ENCODE measurements around the gene GALNT12.

The GALNT12 gene

GRCh38 chr9:98795295-98795955 is 12.0 kb upstream of the GALNT12 start:
- H3K27ac ChIP-seq (ENCODE audit: low read length) = no peak overlapping the region

GRCh38 chr9:98795970-98796363 is 11.5 kb upstream of the GALNT12 start:
- Histone ChIP-seq H3K4me1 (ENCODE audit: control insufficient read depth in 1 of 2, insufficient read depth in 2 of 2, low read length in 2 of 2) (peaks cover 17 to 18% of the 10 kb centered on the region in 2 donors), H3K4me3 (ENCODE audit: low read depth in 1 of 2, low read length in 2 of 2) (peak overlapping the region; percentile 60 to 74), H3K27ac (ENCODE audit: low read length) (no peak overlapping the region), H3K9me3 (ENCODE audit: control insufficient read depth in 1 of 2, low read length in 2 of 2) (no peaks in the 10 kb centered on the region), H3K27me3 (ENCODE audit: low read depth, low read length) (no peaks in the 10 kb centered on the region), H3K36me3 (ENCODE audit: control insufficient read depth in 1 of 2, insufficient read depth in 2 of 2, low read length in 2 of 2) (no peaks in the 10 kb centered on the region)

More at GRCh38 chr9:98795295-98795955, 12.0 kb upstream of the GALNT12 start:
- H3K4me1 ChIP-seq (ENCODE audit: control insufficient read depth in 1 of 2, insufficient read depth in 2 of 2, low read length in 2 of 2) = peaks cover 18 to 21% of the 10 kb centered on the region in 2 donors
- H3K27me3 ChIP-seq (ENCODE audit: low read depth, low read length) = no peaks in the 10 kb centered on the region
- H3K9me3 ChIP-seq (ENCODE audit: control insufficient read depth in 1 of 2, low read length in 2 of 2) = no peaks in the 10 kb centered on the region
- no peaks in the 10 kb centered on the region for H3K36me3 ChIP-seq (ENCODE audit: control insufficient read depth in 1 of 2, insufficient read depth in 2 of 2, low read length in 2 of 2)
- peak overlapping the region; percentile 60 to 74 for H3K4me3 ChIP-seq (ENCODE audit: low read depth in 1 of 2, low read length in 2 of 2)

GRCh38 chr9:98796364-98797101 is 10.9 kb upstream of the GALNT12 start, which contains the start of gene ANKS6:
Gene ANKS6 (minus strand): TSS chr9:98796555. CDS start chr9:98796491, 64 bp downstream.
- Histone ChIP-seq H3K4me3 (ENCODE audit: low read depth in 1 of 2, low read length in 2 of 2) (peak within 1 kb of the TSS; percentile 61 to 74), H3K4me1 (ENCODE audit: control insufficient read depth in 1 of 2, insufficient read depth in 2 of 2, low read length in 2 of 2) (peaks cover 11 to 12% of the 10 kb centered on the region in 2 donors)

GRCh38 chr9:98797491-98797890 is 10.0 kb upstream of the GALNT12 start:
- Histone ChIP-seq H3K27ac (ENCODE audit: low read length) (no peak overlapping the region), H3K9me3 (ENCODE audit: control insufficient read depth in 1 of 2, low read length in 2 of 2) (no peaks in the 10 kb centered on the region), H3K27me3 (ENCODE audit: low read depth, low read length) (no peaks in the 10 kb centered on the region), H3K4me3 (ENCODE audit: low read depth in 1 of 2, low read length in 2 of 2) (no peak overlapping the region), H3K36me3 (ENCODE audit: control insufficient read depth in 1 of 2, insufficient read depth in 2 of 2, low read length in 2 of 2) (no peaks in the 10 kb centered on the region), H3K4me1 (ENCODE audit: control insufficient read depth in 1 of 2, insufficient read depth in 2 of 2, low read length in 2 of 2) (peaks cover 11% of the 10 kb centered on the region in 2 donors)

More at GRCh38 chr9:98796364-98797101, 10.9 kb upstream of the GALNT12 start, which contains the start of gene ANKS6:
- Histone ChIP-seq H3K27ac (ENCODE audit: low read length) (no peak within 1 kb of the TSS), H3K36me3 (ENCODE audit: control insufficient read depth in 1 of 2, insufficient read depth in 2 of 2, low read length in 2 of 2) (no peaks in the 10 kb centered on the region), H3K9me3 (ENCODE audit: control insufficient read depth in 1 of 2, low read length in 2 of 2) (no peaks in the 10 kb centered on the region), H3K27me3 (ENCODE audit: low read depth, low read length) (no peaks in the 10 kb centered on the region)

GRCh38 chr9:98798254-98798653 is 9.2 kb upstream of the GALNT12 start:
- Histone ChIP-seq H3K27me3 (ENCODE audit: low read depth, low read length) (peaks cover under 1% of the 10 kb centered on the region), H3K36me3 (ENCODE audit: control insufficient read depth in 1 of 2, insufficient read depth in 2 of 2, low read length in 2 of 2) (no peaks in the 10 kb centered on the region), H3K27ac (ENCODE audit: low read length) (no peak overlapping the region), H3K4me3 (ENCODE audit: low read depth in 1 of 2, low read length in 2 of 2) (no peak overlapping the region), H3K4me1 (ENCODE audit: control insufficient read depth in 1 of 2, insufficient read depth in 2 of 2, low read length in 2 of 2) (peaks cover 11% of the 10 kb centered on the region in 2 donors), H3K9me3 (ENCODE audit: control insufficient read depth in 1 of 2, low read length in 2 of 2) (no peaks in the 10 kb centered on the region)

GRCh38 chr9:98801561-98801960 is 5.9 kb upstream of the GALNT12 start:
- Histone ChIP-seq H3K4me3 (ENCODE audit: low read depth in 1 of 2, low read length in 2 of 2) (no peak overlapping the region), H3K9me3 (ENCODE audit: control insufficient read depth in 1 of 2, low read length in 2 of 2) (no peaks in the 10 kb centered on the region), H3K27me3 (ENCODE audit: low read depth, low read length) (peaks cover 3% of the 10 kb centered on the region), H3K27ac (ENCODE audit: low read length) (no peak overlapping the region), H3K36me3 (ENCODE audit: control insufficient read depth in 1 of 2, insufficient read depth in 2 of 2, low read length in 2 of 2) (no peaks in the 10 kb centered on the region), H3K4me1 (ENCODE audit: control insufficient read depth in 1 of 2, insufficient read depth in 2 of 2, low read length in 2 of 2) (peaks cover 0 to 4% of the 10 kb centered on the region in 2 donors)

GRCh38 chr9:98801969-98802371 is 5.5 kb upstream of the GALNT12 start:
- H3K27me3 ChIP-seq (ENCODE audit: low read depth, low read length) = peaks cover 3% of the 10 kb centered on the region

GRCh38 chr9:98804083-98804482 is 3.4 kb upstream of the GALNT12 start:
- H3K4me1 ChIP-seq (ENCODE audit: control insufficient read depth in 1 of 2, insufficient read depth in 2 of 2, low read length in 2 of 2) = peaks cover 0 to 12% of the 10 kb centered on the region in 2 donors
- peaks cover 3% of the 10 kb centered on the region for H3K27me3 ChIP-seq (ENCODE audit: low read depth, low read length)
- H3K27ac ChIP-seq (ENCODE audit: low read length) = no peak overlapping the region
- H3K4me3 ChIP-seq (ENCODE audit: low read depth in 1 of 2, low read length in 2 of 2) = no peak overlapping the region
- no peaks in the 10 kb centered on the region for H3K9me3 ChIP-seq (ENCODE audit: control insufficient read depth in 1 of 2, low read length in 2 of 2)
- no peaks in the 10 kb centered on the region for H3K36me3 ChIP-seq (ENCODE audit: control insufficient read depth in 1 of 2, insufficient read depth in 2 of 2, low read length in 2 of 2)

More at GRCh38 chr9:98801969-98802371, 5.5 kb upstream of the GALNT12 start:
- no peaks in the 10 kb centered on the region for H3K9me3 ChIP-seq (ENCODE audit: control insufficient read depth in 1 of 2, low read length in 2 of 2)
- H3K4me3 ChIP-seq (ENCODE audit: low read depth in 1 of 2, low read length in 2 of 2) = no peak overlapping the region
- peaks cover 0 to 4% of the 10 kb centered on the region in 2 donors for H3K4me1 ChIP-seq (ENCODE audit: control insufficient read depth in 1 of 2, insufficient read depth in 2 of 2, low read length in 2 of 2)
- no peaks in the 10 kb centered on the region for H3K36me3 ChIP-seq (ENCODE audit: control insufficient read depth in 1 of 2, insufficient read depth in 2 of 2, low read length in 2 of 2)
- H3K27ac ChIP-seq (ENCODE audit: low read length) = no peak overlapping the region

- Histone ChIP-seq H3K27me3 (ENCODE audit: low read depth, low read length) (peaks cover 3% of the 10 kb centered on the region), H3K36me3 (ENCODE audit: control insufficient read depth in 1 of 2, insufficient read depth in 2 of 2, low read length in 2 of 2) (no peaks in the 10 kb centered on the region), H3K9me3 (ENCODE audit: control insufficient read depth in 1 of 2, low read length in 2 of 2) (no peaks in the 10 kb centered on the region), H3K4me3 (ENCODE audit: low read depth in 1 of 2, low read length in 2 of 2) (peak overlapping the region; percentile 9 to 54), H3K4me1 (ENCODE audit: control insufficient read depth in 1 of 2, insufficient read depth in 2 of 2, low read length in 2 of 2) (peaks cover 0 to 15% of the 10 kb centered on the region in 2 donors), H3K27ac (ENCODE audit: low read length) (peak overlapping the region; percentile 77)
Measured at GRCh38 chr9:98805506-98806272, 1.8 kb upstream of the GALNT12 start.

- Histone ChIP-seq H3K27ac (ENCODE audit: low read length) (peak overlapping the region; percentile 77), H3K9me3 (ENCODE audit: control insufficient read depth in 1 of 2, low read length in 2 of 2) (no peaks in the 10 kb centered on the region), H3K27me3 (ENCODE audit: low read depth, low read length) (peaks cover 3% of the 10 kb centered on the region), H3K36me3 (ENCODE audit: control insufficient read depth in 1 of 2, insufficient read depth in 2 of 2, low read length in 2 of 2) (no peaks in the 10 kb centered on the region), H3K4me3 (ENCODE audit: low read depth in 1 of 2, low read length in 2 of 2) (peak overlapping the region; percentile 41 to 54), H3K4me1 (ENCODE audit: control insufficient read depth in 1 of 2, insufficient read depth in 2 of 2, low read length in 2 of 2) (peaks cover 0 to 15% of the 10 kb centered on the region in 2 donors)
Measured at GRCh38 chr9:98806394-98807035, 955 bp upstream of the GALNT12 start.

Data from muscle layer of duodenum (tissue), 2 donors.